NCI-H1105 treated with DMSO at 0.1 percent for 48 hours (cell line): Measurements from ENCODE around the gene AGO3.
A peak's percentile ranks its signal among the peaks of the same experiment; 100 is the strongest.
"Not testable (repeated sequence)": the region's sequence is repeated elsewhere in the genome, so short reads cannot be mapped to it uniquely, and the experiment has no call there.

Experiments
- DNase-seq: peaks from one replicate; lab custom pipeline; 2025; lab: John Stamatoyannopoulos, UW

AGO3 gene

DNA sequence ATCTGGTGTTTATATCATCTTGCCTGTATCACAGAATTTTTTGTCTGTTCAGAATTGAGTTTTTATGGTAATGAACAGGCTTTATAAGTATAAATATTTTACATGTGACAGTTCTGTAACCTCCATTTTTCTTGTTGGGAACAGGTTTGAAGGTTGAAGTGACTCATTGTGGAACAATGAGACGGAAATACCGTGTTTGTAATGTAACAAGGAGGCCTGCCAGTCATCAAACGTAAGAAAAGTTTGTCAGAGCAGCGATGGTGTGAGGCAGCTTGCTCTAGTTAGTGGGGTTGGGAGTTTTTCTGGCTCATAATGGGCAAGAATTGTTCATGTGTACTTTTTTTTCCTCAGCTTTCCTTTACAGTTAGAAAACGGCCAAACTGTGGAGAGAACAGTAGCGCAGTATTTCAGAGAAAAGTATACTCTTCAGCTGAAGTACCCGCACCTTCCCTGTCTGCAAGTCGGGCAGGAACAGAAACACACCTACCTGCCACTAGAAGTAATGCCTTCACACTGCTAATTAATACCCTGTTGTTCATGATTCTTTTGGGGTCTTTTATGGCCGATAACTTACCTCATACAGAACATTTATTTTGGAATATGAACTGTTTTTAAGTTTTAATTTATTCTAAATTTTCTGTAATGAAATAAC, 77.8 kb downstream of the AGO3 start:
- no peak for DNase-seq

DNA sequence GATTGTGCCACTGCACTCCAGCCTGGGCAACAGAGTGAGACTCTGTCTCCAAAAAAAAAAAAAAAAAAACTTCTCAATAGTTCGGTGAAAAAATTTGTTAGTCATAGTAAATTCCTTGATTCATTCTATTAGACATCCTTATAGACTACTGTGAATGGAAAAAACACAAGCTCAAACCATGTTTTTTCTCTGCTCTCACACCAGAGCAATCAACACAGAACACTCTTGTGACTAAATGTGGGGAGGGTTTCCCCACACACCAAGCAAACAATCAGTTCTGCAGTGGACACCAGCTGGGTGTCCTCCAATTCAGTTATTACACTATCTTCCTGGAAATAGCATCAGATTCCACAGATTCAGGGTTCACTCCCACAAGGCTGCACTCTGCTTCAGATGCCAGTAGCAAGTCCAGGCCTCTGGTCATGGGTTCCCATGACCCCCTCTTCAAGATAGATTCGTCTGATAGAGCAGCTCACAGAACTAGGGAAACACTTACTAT, 83.9 kb downstream of the AGO3 start:
- DNase-seq: no peak

DNA sequence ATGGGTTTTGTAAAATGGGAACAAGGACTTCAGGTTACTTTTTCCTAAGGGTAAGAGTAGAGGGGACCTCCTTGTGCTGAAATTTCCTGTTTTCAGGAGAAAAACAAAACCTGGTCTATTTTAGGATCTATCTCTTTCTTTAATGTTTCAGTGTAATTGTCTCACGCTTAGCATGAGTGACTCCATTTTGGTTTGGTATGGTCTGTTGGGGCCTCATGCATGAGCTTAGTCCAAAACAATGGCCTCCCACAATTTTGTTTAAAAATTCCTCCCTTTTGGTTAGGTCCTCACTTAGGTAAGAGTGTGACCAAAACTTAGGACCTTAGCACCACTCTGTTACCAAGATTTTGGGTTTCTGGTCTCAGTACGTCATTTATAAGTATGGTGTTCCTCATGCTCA, 85.8 kb downstream of the AGO3 start:
- DNase-seq: no peak

DNA sequence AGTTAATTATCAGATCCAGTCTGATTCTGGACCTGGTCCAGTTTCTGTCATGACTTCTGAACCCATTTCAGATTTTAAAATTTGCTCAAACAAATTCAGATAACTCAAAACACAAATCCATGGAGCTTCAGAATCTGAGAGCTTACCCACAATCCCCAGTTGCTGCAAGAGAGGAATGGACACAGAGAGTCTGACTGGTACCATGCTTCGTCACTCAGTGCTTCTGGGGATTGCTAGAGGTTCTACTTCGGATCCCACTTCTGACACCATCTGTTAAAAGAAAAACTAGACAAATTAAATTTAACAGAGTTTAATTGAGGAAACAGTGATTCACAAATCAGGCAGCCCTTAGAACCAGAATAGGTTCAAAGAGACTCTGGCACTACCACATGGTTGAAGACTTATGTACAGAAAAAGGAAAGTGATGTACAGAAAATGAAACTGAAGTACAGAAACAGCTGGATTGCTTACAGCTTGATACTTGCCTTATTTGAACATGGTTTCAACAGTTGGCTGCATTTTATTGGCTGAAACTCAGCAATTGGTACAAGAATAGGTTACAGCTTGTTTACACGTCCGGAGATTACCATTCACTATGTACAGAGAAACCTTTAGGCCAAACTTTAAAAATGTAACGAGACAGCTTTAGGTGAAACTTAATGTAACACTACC, 92.3 kb downstream of the AGO3 start:
- no peak for DNase-seq

DNA sequence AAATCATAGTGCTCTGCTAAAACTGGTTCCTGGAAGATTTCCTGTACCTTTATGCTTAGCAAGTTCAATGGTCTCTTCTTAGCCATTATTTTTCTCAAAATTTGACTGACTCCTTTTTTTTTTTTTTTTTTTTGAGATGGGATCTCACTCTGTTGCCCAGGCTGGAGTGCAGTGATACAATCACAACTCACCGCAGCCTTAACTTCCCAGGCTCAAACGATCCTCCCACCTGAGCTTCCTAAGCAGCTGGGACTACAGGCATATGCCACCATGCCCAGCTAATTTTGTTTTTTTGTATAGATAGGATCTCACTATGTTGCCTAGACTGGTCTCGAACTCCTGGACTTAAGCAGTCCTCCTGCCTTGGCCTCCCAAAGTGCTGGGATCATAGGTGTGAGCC, 93.1 kb downstream of the AGO3 start:
- not testable (repeated sequence) for DNase-seq

DNA sequence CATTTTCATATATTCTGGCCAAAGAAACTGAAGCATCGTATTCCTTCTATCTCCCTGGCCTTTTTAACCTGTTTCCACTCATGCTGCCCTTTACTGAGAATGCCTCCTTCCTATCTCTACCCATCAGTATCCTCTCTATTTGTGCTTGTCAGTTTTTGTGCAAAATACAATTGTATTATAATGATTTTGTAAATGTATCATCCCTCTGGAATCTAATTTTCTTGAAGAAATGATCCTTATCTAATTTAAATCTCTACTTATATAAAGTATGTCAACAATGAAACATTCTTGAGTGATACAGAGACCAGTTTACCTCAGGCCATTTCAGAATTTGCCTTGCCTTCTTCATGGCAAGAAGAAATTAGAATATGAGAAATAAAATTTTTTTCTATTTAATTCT, 93.9 kb downstream of the AGO3 start:
- no peak for DNase-seq

DNA sequence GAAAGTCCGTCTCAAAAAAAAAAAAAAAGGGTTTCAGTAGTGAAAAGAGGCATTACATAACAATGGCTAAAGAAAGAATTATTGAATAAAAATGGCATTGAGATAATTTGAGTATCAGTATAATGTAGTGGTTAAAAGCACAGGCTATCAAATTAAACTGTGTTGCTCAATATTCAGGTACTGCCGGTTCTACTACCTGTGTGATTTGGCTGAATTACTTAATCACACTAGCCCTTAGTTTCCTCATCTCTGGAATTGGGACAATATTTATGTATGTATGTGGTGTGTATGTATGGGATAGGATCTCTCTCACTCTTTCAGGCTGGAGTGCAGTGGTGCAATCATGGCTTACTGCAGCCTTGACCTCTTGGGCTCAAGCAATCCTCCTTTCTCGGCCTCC, 96.9 kb downstream of the AGO3 start:
- no peak for DNase-seq

DNA sequence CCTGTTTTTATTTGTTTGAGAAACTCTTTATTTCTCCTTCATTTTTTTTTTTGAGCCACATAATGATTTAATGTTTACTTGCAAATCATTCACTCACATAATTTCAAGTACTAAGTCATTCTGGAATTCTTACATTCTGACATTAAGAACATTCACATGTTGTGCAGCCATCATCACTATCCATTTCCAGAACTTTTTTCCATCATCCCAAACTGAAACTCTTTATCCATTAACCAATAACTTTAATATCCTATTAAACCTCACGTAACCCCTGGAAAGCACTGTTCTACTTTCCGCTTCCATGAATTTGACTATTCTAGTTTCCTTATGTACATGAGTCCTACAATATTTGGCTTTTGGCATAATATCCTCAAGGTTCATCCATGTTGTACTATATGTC, 100.5 kb downstream of the AGO3 start:
- DNase-seq: no peak

DNA sequence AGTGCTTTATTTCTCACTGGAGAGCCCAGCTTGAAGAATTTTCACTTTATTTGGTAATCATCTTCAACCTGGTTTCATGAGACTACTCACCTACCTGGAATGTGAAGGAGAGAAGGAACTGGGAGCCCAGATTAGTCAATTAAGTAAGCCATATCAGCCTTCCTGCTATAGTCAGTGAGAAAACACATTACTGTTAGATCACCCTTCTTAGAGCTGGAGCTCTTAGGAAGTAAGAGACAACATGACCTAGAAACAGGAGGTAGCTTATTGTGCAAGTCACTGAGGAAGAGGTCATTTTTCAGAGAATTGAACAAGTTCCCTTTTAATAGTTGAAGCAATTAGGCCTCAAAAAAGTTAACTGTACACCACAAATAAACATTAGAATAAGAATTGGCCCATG, 103.8 kb downstream of the AGO3 start:
- no peak for DNase-seq

DNA sequence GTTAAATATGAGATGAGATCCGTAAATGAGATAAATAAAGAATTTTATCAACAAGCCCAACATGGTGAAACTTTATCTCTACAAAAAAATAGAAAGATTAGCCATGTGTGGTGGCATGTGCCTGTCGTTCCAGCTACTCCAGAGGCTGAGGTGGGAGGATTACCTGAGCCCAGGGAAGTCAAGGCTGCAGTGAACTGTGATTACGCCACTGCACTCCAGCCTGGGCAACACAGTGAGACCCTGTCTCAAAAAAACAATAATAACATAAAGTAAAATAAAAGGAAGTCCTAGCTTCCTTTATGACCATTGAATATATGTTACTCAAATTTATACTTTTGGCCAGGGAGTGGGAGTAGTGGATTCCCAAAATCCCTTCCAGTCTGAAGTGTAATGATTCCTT, 104.2 kb downstream of the AGO3 start:
- DNase-seq: no peak

DNA sequence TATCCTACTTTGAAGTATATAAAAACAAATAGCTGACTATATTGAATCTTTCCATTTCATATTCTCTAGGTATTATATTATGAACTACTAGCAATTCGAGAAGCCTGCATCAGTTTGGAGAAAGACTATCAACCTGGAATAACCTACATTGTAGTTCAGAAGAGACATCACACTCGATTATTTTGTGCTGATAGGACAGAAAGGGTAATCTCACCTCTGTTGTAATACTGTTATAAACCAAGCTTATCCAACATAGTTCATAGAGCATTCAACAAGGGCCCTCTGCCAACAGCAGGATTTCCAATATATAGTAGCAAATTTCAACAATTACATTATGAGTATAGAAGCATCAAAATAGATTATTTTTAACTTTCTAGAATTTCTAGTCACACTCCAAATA, 109.3 kb downstream of the AGO3 start:
- no peak for DNase-seq

DNA sequence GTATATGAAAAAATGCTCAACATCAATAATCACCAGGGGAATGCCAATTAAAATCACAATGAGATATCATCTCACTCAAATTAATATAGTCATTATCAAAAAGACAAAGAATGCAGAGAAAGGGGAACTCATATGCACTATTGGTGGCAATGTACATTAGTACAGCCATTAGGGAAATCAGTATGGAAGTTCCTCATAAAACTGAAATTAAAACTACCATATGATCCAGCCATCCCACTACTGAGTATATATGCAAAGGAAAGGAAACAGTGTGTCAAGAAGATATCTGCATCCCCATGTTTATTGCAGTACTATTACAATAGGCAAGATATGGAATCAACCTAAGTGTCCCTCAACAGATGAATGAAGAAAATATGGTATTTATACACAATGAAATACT, 120.9 kb downstream of the AGO3 start:
- no peak for DNase-seq

DNA sequence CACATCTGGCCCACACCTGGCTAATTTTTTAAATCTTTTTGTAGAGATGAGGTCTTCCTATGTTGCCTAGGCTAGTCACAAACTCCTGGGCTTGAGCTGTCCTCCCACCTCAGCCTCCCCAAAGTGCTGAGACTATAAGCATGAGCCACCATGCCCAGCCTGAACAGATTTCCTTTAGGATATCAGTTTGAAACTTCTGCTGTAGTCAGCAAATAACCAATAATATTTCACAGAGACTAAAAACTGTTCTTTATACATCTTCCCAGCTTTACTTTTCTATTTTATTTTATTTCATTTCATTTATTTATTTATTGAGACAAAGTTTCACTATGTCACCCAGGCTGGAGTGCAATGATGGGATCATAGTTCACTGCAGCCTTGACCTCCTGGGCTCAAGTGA, 123.1 kb downstream of the AGO3 start:
- DNase-seq: no peak

DNA sequence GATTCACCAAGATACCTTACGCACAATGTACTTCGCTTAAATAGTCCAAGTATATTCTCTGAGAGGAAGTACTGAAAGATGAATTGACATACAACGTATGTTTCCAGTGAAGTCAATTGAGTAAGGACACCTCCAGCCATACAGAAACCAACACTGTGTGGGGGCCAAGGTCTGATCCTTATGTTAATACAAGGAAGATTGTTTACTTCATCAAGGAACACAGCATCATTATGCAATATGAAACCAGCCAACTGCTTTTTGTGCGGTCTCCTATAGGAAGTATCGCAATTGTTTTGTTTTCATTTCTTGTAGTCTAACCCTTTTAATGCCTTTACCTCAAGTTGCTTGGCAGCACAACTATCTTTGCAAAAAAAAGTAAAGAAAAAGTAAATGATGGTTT, 124.8 kb downstream of the AGO3 start:
- DNase-seq: no peak

DNA sequence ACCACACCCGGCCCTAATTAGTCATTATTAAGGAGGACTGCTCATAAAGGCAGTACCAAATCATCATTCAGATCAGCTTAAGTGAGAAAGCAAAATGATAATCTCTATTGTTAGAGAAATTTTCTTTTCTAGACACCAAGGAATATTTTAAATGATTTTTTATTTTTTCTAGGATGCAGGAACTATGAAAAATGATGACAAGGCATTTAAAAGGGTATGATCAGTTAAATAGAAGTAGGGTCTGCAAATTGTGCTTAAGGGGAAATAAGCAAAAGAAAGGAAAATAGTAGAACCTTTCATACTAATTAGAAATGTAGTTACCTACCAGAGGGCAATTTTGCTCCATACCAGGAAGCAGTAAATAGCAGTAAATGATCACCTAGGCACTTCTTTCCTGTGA, 131.4 kb downstream of the AGO3 start:
- no peak for DNase-seq

DNA sequence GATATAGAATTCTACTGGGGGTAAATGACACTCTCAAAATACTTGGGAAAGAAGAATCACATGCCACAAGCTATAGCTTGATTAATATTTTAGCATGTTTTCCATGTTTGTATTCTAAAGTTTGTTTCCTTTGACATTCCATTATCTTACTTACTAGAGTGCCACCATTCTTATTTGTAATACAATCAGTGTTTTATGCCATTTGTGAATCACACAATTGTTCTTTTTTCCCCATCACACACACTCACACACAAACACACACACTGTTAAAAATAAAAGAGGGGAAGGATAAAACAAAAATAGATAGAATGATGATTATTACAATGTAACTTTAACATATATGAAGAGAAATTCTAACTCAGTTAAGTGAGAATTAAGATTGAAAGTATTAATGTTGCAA, 137.0 kb downstream of the AGO3 start:
- DNase-seq: no peak

DNA sequence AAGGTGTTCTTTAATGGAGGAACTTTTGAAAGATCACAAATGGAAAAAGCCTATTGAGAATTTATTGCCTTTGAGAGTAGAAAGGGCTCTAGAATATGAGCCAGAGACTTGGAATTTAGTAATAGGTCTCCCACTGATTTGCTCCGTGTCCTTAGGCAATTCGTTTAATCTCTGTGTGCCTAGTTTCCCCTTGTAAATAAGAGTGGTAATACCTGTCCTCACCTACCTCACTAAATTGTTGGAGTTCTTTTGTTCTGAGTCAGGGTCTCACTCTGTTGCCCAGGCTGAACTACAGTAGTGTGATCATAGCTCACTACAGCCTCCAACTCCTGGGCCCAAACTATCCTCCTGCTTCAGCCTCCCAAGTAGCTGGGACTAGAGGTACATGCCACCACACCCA, 138.0 kb downstream of the AGO3 start:
- no peak for DNase-seq

DNA sequence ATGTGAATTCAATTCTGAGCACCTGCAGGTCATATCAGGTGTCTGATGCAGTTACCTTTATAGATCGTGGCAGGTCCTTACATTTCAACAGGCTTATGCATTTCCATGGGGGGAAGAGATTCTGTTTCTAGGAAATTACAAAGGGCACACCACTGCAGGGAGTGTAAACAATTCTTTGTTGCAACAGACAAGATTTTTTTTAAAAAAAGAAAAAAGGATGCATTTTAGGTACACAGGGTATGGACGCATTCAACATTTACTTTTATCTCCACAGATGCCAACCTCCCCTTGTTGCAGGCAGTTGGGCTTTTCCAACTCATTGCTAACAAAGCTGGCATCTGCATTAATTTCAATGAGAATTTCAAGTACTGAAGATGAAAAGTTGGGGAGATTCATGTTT, 139.4 kb downstream of the AGO3 start:
- DNase-seq: peak; percentile 48

DNA sequence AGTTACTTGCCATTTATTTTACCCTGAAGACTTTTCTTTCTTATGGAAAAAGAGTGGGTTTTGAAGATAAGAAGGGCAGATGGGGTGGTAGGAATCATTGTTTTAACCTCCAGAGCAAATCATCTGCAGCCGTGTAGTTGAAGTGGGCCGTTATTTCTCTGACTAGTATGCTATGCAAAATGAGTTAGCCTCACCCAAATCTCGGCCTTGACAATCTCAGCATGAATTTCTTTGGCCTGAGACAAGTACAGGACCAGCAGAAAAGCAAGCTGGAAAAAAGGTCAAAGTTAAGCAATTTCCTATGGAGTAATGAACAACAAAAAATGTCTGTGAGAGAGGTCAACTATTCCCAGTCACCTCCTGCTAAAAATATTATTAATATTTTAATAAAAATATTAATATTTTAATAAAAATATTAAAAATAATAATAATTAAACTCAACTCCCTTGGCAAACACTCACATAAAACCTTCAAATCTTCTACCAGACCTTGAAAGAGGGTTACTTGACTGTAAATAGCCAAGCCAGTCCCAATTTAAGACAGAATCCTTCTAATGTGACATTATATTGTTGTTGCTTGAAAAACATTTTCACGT, 146.2 kb downstream of the AGO3 start:
- DNase-seq: no peak

DNA sequence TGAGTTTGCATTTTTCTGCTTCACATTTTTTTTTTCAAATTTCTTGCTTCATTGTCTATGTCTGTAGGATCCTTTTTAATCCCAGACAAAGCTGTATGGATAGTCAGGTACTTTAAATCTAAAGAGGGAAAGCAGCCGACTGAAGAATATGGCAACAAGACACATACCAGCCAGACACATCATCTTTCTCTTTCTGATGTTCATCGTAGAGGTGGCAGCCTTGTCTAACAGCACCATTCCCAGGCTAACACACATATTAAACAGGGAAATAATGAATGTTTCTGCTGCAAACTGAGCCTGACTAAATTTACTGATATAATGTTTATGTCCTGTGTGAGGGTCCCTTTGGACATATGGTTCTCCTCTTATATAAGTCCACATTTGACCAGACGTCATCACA, 149.3 kb downstream of the AGO3 start:
- DNase-seq: no peak

DNA sequence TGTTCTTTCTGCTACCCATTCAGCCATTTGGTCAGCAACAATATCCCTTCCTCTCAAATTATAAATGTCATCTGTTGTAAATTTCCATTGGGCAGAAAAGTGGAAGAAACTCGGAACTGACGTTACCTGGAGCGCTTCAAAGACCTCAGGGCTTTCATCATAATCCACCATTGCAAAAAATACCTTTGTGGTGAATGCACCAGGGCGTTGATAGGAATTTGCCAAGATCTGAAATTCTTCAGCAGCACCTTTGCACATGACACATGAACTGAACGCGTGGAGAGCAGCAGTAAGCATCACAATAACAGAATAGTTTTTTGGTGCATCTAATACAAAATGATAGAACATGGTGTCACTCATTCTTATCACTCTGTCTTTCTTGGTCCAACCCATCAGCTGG, 149.9 kb downstream of the AGO3 start:
- DNase-seq: no peak

DNA sequence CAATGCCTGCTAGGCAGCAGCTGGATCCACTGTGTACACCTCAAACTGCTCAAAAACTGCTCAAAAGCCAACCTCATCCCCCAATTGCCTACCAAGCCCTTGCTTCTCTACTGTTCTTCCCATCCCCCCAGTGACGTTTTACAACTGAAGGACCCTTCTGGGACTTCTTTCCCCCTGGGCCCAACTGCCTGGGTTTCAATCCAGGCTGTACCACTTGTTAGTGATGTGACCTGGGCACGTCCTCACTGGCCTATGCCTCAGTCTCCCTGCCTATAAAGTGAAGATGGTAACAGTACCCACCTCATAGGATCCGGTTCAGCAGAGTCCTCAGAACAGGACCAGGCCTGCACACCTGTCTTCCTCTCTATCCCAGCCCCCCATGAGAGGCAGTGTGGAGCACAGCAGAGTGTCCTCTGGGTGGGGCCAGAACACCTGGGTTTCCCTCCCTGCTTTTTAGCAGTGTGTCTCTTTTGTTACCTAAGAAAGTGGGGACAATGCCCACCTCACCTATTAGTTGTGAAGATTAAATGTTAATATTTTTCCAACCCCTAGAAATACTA, 151.1 kb downstream of the AGO3 start:
- no peak for DNase-seq

DNA sequence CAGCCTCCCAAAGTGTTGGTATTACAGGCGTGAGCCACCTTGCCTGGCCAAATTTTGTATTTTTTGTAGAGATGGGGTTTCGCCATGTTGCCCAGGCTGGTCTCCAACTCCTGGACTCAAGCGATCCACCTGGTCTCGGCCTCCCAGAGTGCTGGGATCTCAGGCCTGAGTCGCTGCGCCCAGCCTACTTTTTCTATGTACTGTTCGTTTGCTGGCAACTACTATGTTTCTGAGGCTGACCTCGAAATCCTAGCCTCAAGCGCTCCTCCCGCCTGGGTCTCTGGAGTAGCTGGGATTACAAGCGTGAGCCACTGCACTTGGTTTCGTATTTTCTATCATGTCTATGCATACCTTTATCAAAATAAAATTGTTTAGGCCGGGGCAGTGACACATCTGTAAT, 152.3 kb downstream of the AGO3 start:
- no peak for DNase-seq
